Stimulated activated CD8-positive, alpha-beta memory T cell treated with anti-CD3 and anti-CD28 coated beads, Interleukin-12 subunit alpha, Interleukin-12 subunit beta, amount 100 ng/mL, for 24 hours (primary cell): ENCODE results near the gene GDPD3.

Source experiments
- DNase-seq: peaks from one replicate; pipeline ENCODE4 v3.0.0-alpha.2; 2020; ENCODE audit errors: extremely low read depth

The GDPD3 gene

DNA sequence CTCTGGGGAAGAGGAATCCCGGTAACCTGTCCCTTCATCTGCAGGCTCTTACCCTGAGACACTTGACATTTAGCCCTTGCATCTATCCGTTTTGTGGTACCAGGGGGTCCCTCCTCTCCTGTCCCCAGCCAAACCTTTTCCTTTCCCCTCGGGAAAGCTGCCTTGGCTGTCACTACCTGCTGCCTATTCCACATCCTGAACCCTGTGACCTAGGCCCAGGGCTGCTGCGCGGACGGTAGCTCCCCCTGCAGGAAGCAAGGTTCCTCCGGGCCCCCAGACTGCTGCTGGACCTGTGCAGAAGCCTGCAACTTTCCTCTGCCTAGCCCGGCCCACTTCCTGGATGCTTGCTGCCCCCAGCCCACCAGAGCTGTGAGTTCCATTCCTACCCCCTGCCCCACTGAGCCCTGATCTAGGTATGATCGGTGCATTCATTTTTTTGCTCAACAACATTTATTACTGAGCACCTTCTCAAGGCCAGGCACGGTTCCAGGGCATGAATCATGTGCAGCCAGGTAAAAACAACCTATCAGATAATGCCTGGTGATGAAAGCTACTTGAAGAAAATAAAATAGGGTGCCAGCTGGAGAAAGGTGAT is 58.3 kb downstream of the GDPD3 start:
- DNase-seq = no peak
